Activated naive CD4-positive, alpha-beta T cell (primary cell): Measurements from ENCODE around the gene CPNE4.

Source experiments
- DNase-seq, 4 experiments: peaks; one replicate each; lab custom pipeline; 2025; lab: John Stamatoyannopoulos, UW

CPNE4 gene

DNA sequence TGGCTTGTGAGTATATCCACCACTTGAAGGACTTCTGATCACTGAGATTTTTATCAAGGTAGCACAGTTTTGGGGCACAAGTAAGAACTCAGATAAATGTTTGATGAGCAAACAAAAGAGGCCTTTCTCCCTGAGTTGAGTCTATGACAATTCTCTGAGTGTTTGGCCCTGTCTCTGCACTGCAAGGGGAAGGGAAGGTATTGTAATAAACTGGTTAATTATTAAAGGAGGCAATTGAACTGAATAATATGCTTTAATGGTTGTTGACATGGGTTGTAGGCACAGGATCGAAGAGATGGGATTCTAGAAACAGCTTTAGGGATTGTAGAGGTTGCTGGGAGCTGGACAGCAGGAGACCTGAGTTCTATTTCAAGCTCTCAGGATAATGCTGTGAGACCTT, 437.0 kb downstream of the CPNE4 start:
- DNase-seq: no peak

DNA sequence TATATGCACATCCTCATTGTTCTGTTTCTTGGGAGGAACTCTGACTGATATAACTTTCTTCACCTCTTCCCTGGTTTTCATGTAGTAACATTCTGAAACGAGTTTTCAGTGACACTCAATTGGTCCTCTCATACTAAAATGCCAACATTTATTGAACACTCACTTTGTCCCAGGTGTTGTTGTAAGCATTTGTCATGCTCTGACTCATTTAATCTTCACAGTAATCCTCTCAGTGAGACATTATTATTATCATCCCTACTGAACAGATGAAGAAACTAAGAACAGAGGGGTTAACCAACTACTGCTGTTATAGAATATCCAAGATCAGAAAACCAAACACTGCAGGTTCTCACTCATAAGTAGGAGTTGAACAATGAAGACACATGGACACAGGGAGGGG, 437.9 kb downstream of the CPNE4 start:
- DNase-seq: no peak

DNA sequence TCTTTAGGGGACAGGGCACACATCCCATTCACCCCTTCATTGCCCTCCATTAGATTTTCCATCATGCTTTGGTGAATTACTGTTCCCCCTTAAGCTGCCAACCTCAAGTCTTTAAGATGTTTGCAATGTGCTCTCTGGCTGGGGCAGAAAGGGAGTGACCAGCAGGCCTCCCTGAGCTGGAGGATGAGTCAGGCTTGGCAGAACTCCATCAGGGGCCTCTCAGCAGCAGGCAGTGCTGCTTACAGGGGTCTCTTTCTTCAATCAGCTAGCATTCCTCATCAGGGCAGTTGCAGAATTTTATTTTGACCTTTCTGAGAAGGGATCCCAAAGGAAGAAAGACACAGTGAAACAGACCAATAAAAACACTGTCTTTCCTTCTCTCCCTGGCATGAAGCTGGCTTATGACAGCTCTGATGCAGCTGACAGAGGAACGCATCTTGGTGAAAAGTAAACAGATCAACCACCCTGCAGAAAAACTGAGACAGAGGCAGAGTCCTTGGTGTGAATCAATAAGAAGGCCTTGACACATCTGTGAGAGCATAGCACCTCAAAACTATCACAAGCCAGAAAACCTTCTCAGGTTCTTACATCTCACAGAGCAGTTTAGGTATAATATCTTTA, 443.3 kb downstream of the CPNE4 start:
- DNase-seq: no peak

DNA sequence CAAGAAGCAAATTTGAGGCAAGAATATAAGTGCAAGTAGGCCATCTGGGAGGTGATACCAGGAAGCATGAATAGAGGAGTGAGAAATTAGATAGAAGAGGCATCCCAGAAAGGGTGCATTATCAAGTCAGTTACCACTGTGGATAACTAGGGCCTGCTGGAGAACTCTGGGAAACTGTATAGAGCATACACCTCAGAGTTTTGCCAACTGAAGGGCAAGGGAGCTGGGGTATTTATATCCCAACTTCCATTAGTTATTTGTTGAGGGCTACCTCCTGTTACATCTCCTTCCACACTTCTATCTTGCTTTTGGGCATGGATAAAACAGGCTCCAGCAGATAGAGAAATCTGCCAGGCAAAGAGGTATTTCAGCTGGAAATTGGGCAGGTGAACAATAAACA, 448.5 kb downstream of the CPNE4 start:
- DNase-seq: no peak

DNA sequence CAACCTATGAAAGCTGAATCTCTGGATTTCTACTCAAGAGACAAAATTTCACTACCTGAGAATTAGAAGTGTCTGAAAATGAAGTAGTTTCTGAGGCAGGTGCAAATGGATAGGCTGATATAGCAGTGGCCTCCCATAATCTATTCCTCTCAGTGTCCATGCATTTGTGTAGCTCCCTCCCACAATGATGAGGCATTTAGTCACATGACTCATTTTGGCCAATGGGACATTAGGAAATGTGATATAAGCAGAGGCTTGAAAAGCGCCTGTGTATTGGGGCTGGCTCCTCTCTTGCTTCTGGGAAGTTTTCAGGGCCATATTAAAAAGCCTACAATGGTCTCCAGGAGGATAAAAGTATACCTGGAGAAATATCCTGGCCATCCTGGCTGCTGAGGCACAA, 452.4 kb downstream of the CPNE4 start:
- DNase-seq: no peak

DNA sequence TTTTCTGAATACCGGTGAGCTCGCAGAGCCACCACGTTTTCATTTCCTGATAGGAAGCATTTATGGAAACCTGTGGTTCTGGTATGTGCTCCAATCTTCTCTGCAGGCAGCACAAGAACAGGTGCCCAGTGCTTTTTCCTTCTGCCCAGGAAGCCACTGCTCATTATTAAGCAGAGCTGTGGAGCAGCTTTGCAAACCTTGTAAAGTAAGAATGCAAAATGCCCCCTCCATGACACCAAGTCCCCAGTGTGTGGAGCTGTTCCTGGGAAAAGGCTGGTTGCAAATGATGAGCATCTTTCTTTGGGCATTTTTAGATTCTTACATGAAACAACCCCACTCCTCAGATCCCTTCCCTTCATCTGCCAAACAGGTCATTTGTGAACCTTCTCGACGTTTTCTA, 466.4 kb downstream of the CPNE4 start:
- DNase-seq: no peak

DNA sequence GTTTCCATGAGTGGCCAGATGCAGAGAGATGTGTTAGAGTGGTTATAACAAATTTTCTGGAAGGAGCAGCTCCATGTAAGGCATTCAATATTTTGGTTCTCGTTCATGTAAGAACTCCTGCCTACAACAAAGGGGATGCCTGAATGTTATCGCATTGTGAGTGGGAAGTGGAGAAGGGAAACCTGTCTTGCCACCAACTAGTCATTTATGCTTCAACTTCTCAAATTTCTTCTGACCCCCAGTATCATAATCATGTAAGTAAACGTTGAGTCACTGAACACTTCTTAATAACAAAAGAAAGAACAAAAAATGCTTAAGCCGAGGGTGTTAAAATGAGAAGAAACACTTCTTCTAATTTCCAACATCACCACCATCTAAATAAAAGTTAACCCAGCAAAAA, 470.0 kb downstream of the CPNE4 start:
- no peak for DNase-seq

DNA sequence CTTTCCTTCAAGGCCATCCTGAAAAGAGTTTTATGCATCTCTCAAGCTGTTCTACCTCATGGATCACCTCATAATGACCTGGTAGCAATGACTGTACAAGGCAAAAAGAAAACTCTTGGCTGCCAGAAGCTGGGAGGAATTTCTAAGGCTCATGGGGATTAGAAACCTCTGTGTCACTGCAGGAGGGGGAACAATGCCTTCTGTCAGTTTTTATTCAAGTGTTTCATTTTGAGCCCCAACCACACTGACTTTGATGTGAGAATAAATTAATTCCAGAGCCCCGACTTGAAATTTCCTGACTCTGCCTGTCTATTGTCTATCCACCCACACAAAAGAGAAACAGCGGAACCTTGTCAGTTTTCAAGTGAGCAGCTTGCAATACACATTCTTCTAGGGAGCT, 473.3 kb downstream of the CPNE4 start:
- DNase-seq: no peak

DNA sequence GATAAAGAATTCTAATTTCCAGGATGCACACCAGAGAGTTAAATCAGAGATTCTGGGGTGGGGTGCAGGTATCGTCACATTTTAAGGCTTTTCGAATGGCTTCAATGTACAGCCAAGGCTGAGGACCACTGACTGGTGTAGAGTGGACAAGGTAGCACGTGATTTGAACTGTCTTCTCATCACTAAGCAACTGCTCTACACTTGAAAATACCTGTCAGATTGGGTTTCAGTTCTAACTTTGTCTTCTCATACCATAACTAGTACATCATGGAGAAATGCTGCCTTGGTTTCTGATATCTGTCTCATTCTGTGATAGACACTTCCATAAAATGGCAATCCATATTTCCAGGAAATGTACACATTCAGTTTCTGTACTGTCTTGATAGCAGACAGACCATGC, 474.0 kb downstream of the CPNE4 start:
- DNase-seq: no peak

DNA sequence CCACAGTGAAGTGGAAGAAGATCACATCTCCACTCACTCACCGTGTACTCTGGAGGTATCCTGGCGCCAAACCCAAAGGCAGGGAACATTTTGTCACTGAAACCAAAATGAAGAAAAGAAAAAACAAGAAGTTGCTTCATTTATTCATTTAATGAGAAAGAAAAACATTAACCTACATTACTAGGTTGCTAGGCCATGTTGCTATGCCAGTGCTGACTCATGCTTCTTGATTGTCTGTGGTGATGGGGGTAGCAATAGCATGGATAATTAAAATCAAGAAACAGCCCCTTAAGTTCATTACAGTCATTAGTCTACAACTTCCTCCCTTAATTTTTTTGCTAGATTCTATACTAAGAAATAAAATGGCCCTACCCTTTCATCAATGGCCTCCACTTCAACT, 479.4 kb downstream of the CPNE4 start:
- no peak for DNase-seq

DNA sequence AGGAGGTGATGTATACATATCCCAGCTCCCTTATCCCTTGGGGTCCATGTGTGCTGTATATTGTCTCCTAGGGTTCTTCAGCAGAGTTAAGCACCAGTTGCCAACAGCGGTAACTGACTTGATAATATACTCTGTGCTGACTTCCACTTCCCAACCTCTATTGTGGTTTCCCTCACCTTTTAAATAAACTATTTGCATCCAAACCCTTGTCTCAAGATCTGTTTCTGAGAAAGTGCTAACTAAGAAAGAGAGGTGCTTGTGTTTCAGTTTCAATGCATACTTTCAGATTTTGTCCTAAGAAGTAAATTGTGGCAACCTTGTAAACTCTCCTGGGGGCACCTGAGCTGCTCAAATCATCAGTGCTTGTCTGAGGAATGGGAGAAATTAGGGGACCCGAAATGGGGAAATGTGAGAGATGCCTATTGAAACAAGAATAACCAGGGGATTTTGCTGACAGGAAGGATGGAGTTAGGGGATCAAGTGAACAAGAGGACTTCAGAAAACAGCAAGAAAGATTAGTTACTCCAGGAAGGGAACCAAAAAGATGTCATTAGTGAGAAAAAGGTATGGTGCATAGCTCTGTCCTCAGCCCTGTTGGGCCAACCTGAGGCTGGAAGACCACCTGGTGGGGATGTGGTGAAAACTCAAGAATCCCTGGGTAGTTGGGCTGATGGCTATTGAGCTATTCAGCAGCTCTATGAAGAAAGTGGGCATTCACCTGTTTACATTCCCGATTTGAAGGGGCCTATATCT, 481.1 kb downstream of the CPNE4 start:
- no peak for DNase-seq

DNA sequence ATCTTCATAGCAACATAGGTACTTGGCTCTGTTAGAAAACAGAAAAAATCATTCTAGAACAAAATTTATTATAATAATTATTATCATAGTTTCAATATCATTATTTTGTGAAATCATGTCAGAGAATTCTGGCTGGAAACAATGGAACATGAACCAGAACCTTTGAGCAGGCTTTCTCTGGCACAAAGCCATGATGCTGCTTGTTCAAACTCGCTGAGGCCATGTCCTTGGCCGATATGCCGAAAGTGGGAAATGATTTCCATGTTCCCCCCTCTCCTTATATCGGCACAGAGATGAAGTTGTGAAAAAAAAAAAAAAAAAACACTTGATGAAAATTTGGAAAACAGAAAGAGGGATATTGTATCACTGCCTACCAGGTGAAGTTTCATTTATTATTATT, 483.1 kb downstream of the CPNE4 start:
- DNase-seq: no peak

DNA sequence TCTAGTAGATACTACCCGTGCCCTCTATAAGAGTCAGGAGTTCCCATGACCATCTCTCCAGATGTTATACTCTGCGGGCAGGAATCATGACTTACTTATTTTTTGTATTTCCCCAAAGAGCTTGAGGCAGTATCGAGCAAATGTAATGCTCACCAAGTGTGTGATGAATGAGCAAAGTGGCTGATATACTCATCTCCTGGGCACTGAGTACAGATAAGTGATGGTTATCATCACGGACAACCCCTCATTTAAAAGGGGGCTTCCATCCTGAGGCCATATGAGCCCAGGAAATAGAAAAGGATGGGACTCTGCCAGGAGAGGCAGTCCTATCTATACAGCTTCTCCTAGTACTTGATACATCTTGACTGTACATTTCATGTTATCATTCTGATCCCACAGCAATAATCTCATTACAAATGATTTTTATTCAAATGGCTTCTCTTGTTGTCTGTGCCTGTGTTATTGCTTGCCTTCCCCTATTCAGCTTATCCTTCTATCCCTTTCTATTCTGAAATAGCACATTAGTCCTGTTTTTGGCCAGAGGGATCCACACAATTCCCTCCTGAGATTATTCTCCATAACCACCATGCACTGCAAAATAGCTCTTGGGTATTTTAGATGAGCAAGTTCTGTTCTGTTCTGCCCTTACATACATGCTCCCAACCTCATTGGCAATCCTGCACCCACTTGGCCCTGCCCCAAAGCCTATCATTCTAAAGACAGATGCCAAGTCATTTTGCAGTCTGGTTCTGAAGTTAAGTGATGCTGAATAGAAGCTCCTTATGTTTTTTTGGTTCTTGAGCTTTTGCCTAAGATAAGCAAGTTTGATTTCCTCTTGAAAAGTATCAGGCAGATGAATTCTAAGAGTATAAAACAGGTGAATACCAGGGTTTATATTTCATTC, 484.0 kb downstream of the CPNE4 start:
- DNase-seq: no peak

DNA sequence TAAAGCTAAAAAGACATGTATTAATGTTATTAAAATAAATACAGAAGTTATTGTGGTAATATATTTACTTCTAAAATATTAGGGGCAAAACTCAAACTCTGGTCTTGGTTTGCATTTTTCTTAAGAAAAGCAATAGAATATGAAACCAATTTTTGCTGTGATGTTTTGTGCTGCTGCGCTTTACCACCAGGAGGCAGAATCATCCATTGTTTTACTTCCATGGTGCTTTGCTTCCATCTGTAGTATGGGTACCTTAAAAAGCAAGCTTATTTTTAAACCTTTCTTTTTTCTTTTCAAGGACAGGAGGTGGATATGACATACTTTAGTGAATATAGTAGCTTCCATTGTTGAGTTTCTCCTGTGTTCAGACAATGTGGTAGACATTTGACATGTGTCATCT, 485.5 kb downstream of the CPNE4 start:
- no peak for DNase-seq

DNA sequence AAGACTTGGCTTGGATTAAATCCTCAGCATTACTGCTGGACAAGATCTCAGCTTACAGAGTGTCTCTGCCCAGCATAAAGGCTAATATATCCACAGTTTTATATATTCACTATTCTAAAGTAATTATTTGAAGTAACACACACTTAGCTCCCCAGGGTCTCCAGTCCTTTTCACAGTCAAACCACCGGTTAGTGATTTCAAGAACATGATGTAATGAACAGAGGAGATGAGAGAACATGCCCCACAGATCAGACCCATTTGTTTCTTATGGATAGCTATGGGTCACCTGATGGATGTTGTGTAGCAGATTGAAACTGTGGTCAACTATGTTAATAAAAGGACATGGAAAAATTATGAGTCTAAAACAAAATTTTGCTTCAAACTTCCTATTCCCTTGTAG, 487.2 kb downstream of the CPNE4 start:
- DNase-seq: no peak

DNA sequence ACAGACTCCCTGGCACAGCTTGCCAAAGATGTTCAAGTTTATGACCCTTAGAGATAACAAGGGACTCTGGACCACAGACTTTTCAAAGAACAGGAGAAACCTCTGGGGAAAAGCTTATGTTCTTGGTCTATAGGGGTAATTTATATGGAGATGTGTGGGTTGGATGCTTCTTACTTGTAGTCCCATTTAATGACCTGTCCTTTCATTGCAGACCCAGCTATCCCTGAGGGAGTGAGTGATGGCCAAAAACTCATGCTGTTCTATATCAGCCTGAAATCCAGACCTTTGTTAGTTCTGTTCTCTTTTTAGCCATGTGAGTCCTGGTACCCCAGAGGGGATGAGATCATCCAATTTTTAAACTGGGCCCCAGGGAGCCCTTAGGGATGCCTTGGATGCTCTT, 488.4 kb downstream of the CPNE4 start:
- no peak for DNase-seq

DNA sequence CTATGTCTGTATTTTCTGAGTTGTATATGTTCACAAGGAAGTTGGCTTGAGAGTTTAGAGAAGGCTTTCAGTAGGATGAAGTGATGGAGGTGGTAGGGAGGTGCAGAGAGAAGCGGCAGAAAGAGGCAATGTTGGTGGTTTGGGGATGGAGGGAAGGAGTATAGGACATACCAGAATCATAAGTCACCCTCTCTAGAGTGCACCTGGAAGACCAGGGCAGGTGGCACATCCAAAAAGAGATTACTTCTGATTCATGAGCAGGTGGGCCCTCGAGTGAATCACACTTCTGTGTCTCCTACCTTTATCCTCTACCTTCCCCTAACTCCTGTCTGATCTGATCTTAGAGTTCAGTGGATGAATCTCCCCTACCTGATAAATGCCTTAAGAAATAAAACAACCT, 490.3 kb downstream of the CPNE4 start:
- no peak for DNase-seq

DNA sequence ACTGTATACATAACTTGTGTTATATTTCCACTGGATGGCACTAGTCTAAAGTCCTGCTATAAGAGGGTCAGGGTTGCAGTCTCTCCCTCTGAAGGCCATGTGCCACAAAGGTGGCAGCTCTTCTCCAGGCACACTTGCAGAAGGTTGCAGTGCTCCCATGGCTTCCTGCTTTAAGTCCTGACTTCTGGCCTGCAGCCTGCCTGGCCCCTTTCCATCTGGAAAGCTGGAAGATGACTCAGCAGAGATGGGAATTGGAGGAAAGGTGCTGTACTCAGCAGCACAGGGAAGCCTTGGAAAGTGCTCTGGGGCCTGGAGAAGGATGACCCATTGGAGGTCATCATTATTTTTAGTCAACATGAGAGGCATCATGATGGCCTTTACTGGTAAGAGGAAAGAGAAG, 491.1 kb downstream of the CPNE4 start:
- DNase-seq: no peak

DNA sequence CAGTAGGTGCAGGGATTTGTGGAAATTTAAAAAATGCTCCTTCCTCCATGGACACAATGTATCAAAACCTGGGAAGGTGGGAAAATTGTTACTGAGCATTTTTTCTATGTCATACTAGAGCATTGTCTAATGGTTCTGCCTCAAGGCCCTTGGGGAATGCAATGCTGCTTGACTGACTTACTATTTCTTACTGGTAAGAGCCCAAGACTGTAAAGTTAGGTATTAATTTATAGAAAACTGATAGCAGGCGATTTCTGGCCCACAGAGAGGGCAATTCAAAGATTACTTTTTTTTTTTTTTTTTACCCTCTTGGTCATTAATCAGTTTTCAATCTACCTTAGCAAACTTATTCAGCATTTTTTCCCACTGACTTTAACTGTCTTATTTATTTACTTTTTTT, 493.5 kb downstream of the CPNE4 start:
- DNase-seq: no peak

DNA sequence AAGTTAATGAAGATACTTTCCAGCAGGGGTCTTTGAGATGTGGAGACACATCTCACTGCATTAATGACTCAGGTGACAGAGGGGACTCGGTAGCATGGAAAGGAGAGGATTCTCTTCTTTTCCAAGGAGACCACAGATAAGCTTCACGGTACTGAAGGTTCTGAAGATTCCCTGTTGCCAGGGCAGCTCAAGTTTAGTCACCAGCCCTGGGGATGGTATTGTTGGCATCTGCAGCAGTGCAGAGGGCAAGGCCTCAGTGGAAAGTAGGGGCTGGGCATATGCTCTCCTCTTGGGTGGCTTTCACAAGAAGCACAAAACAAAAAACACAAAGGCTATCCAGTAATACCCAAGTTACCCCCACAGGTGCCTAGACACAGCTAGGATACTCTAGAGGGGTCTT, 494.0 kb downstream of the CPNE4 start:
- no peak for DNase-seq

DNA sequence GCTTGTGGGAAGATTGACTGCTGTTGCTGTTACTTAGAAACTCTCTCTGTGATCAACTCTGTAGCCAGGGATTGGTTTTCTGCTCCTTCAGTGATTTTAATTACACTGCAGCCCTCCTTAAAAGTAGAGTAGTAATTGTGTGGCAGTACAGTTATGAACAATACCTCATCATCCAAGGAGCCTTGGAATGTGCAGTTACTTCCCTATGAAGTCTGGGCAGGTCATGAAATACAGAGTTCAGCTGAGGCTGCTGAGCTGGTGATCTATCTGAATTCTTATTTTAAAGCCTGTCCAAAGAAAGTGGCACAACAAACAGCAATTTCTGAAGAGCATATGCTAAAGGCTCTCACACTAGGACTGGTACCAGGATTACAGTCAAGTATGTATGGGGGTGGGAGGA, 494.7 kb downstream of the CPNE4 start:
- no peak for DNase-seq

DNA sequence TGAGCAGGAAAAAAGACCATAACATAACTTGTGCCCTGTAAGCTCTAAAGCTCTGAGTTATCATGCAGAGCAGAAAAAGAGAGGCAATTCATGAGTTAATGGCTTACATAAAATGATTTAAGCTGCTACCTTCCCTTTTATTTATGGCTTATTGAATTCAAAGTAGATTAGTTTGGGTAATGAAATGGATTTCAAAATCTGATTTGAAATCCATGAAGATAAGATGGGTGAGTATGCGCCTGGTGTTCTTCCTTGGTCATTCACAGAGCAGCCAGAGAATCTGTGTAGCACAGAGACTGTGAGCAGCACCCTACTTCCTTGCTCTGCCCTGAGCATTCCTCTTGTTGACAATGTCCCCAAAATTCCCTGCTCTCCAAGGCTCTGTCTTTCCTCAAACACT, 495.8 kb downstream of the CPNE4 start:
- DNase-seq: no peak

DNA sequence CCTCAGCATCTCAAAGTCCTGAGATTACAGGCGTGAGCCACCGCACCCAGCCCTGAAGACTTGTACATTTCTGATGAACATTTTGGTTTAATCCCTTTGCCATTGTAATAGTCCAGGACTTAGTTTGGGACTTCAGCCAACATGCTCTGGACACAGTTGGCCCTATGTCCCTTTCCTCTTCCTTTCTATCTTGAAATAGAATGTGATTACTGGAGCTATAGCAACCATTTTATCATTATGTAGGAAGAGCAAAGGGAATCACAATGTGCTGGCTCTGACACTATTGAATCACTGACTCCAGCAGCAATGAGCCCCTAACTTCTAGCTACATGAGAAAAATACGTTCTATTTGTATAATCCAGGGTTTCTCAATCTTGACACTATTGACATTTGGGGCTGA, 497.3 kb downstream of the CPNE4 start:
- no peak for DNase-seq
